H9 (cell line): ENCODE measurements around the gene SIX2. TPM values are rescaled to one million over a fixed set of nuclear protein-coding genes. Genes with fewer than 3 reads are reported as not detected.

ENCODE experiments used
- DNase-seq: peaks from one replicate; pipeline ENCODE4 v3.0.0-alpha.2; 2017
- H2AFZ ChIP-seq: one replicate; pipeline ENCODE4 v1.6.1; 2013; ENCODE audit warnings: mild to moderate bottlenecking, low read length, control low read depth, moderate library complexity
- H2AK5ac ChIP-seq: 2 replicates; pipeline ENCODE4 v1.6.1; 2013; ENCODE audit warnings: low read length, control low read depth, mixed read lengths; ENCODE audit not compliant: insufficient read length
- H2BK120ac ChIP-seq: one replicate; pipeline ENCODE4 v1.6.1; 2013; ENCODE audit warnings: low read depth, mild to moderate bottlenecking, low read length, control low read depth, inconsistent platforms; ENCODE audit not compliant: poor library complexity, severe bottlenecking
- H2BK12ac ChIP-seq: 2 replicates; pipeline ENCODE4 v1.6.1; 2013; ENCODE audit warnings: low read length, control low read depth, mixed read lengths, low read depth; ENCODE audit not compliant: insufficient read length
- H2BK15ac ChIP-seq: 2 replicates; pipeline ENCODE4 v1.6.1; 2013; ENCODE audit warnings: low read depth, low read length, control low read depth
- H2BK20ac ChIP-seq: one replicate; pipeline ENCODE4 v1.6.1; 2013; ENCODE audit warnings: low read depth, mild to moderate bottlenecking, low read length, control low read depth, inconsistent platforms; ENCODE audit not compliant: poor library complexity, severe bottlenecking
- H2BK5ac ChIP-seq: 2 replicates; pipeline ENCODE4 v1.6.1; 2013; ENCODE audit warnings: low read length, control low read depth, mixed read lengths; ENCODE audit not compliant: insufficient read length
- H3K14ac ChIP-seq: 2 replicates; pipeline ENCODE4 v1.6.1; 2013; ENCODE audit warnings: low read length, control low read depth; ENCODE audit not compliant: insufficient read depth
- H3K18ac ChIP-seq: 2 replicates; pipeline ENCODE4 v1.6.1; 2013; ENCODE audit warnings: low read depth, mild to moderate bottlenecking, mixed read lengths, low read length, control low read depth; ENCODE audit not compliant: insufficient read length
- H3K23ac ChIP-seq: 2 replicates; pipeline ENCODE4 v1.6.1; 2013; ENCODE audit warnings: low read length, control low read depth, mixed read lengths, low read depth; ENCODE audit not compliant: insufficient read length
- H3K23me2 ChIP-seq: 2 replicates; pipeline ENCODE4 v1.6.1; 2013; ENCODE audit warnings: low read depth, mild to moderate bottlenecking, mixed read lengths, low read length, control low read depth; ENCODE audit not compliant: insufficient read length, poor library complexity, severe bottlenecking
- H3K27ac ChIP-seq: 2 replicates; pipeline ENCODE4 v1.5.1; 2013; ENCODE audit warnings: low read length, control low read depth, mixed read lengths, low read depth; ENCODE audit not compliant: insufficient read length
- H3K27me3 ChIP-seq: 2 replicates; pipeline ENCODE4 v1.6.1; 2013; ENCODE audit warnings: low read length, control low read depth, inconsistent platforms; ENCODE audit not compliant: insufficient read depth
- H3K4ac ChIP-seq: 2 replicates; pipeline ENCODE4 v1.6.1; 2013; ENCODE audit warnings: low read depth, mild to moderate bottlenecking, control low read depth, inconsistent platforms, low read length, moderate library complexity
- H3K4me1 ChIP-seq: 2 replicates; pipeline ENCODE4 v1.6.1; 2013; ENCODE audit warnings: low read length, control low read depth, inconsistent platforms; ENCODE audit not compliant: insufficient read depth
- H3K4me2 ChIP-seq: 2 replicates; pipeline ENCODE4 v1.6.1; 2013; ENCODE audit warnings: low read length, control low read depth, mixed read lengths; ENCODE audit not compliant: insufficient read length, insufficient read depth
- H3K56ac ChIP-seq: 2 replicates; pipeline ENCODE4 v1.6.1; 2013; ENCODE audit warnings: low read depth, mild to moderate bottlenecking, mixed read lengths, low read length, control low read depth; ENCODE audit not compliant: insufficient read length
- H3K79me1 ChIP-seq: 2 replicates; pipeline ENCODE4 v1.6.1; 2013; ENCODE audit warnings: low read depth, mild to moderate bottlenecking, moderate library complexity, low read length, control low read depth, inconsistent platforms; ENCODE audit not compliant: insufficient read depth, poor library complexity, severe bottlenecking
- H3K79me2 ChIP-seq: 2 replicates; pipeline ENCODE4 v1.6.1; 2013; ENCODE audit warnings: low read length, control low read depth, inconsistent platforms; ENCODE audit not compliant: insufficient read depth
- H3K9ac ChIP-seq: 2 replicates; pipeline ENCODE4 v1.6.1; 2013; ENCODE audit warnings: low read length, control low read depth, mixed read lengths; ENCODE audit not compliant: insufficient read length; ENCODE audit errors: extremely low read depth
- H3K9me3 ChIP-seq: one replicate; pipeline ENCODE4 v1.6.1; 2013; ENCODE audit warnings: low read depth, low read length, inconsistent platforms; ENCODE audit not compliant: control insufficient read depth
- H3T11ph ChIP-seq: one replicate; pipeline ENCODE4 v1.6.1; 2013; ENCODE audit warnings: mild to moderate bottlenecking, low read length, control low read depth, inconsistent platforms
- H4K20me1 ChIP-seq: one replicate; pipeline ENCODE4 v1.6.1; 2013; ENCODE audit not compliant: control insufficient read depth, insufficient read length, insufficient read depth
- H4K5ac ChIP-seq: 2 replicates; pipeline ENCODE4 v1.6.1; 2013; ENCODE audit warnings: low read depth, mild to moderate bottlenecking, mixed read lengths, low read length, control low read depth; ENCODE audit not compliant: insufficient read length
- H4K8ac ChIP-seq: replicated peaks from 2 replicates; pipeline ENCODE4 v1.6.1; 2013; ENCODE audit warnings: low read length, control low read depth, mixed read lengths, low read depth; ENCODE audit not compliant: insufficient read length
- H4K91ac ChIP-seq: 2 replicates; pipeline ENCODE4 v1.6.1; 2013; ENCODE audit warnings: low read depth, mild to moderate bottlenecking, moderate library complexity, mixed read lengths, low read length, control low read depth; ENCODE audit not compliant: insufficient read length
- H3K27ac Mint-ChIP-seq, 3 experiments: 2 replicates in 2 of 3; 3 replicates in 1 of 3; pipeline ENCODE4 v1.8.0; 2020 to 2021; ENCODE audit warnings: mixed read lengths in 3 of 3, mild to moderate bottlenecking in 1 of 3, moderate library complexity in 1 of 3
- H3K27me3 Mint-ChIP-seq: 2 replicates; pipeline ENCODE4 v1.8.0; 2021; ENCODE audit warnings: low read depth, mild to moderate bottlenecking, moderate library complexity, mixed read lengths
- H3K36me3 Mint-ChIP-seq, 3 experiments: 2 replicates in 2 of 3; 3 replicates in 1 of 3; pipeline ENCODE4 v1.8.0; 2020 to 2021; ENCODE audit warnings: low read depth in 3 of 3, mixed read lengths in 3 of 3; ENCODE audit not compliant: insufficient read depth in 1 of 3
- H3K4me1 Mint-ChIP-seq, 2 experiments: 2 replicates each; pipeline ENCODE4 v1.8.0; 2020; ENCODE audit warnings: mixed read lengths in 2 of 2
- H3K4me3 Mint-ChIP-seq, 2 experiments: 2 replicates in 1 of 2; 3 replicates in 1 of 2; pipeline ENCODE4 v1.8.0; 2020 to 2021; ENCODE audit warnings: mild to moderate bottlenecking in 2 of 2, mixed read lengths in 2 of 2, moderate library complexity in 1 of 2
- H3K9me3 Mint-ChIP-seq, 2 experiments: 2 replicates in 1 of 2; 3 replicates in 1 of 2; pipeline ENCODE4 v1.8.0; 2020; ENCODE audit warnings: mild to moderate bottlenecking in 2 of 2, mixed read lengths in 2 of 2, moderate library complexity in 1 of 2
- CTCF ChIP-seq: fragments of 200-600 bp; sonication (generic); conservative IDR thresholded peaks from 3 replicates; pipeline ENCODE4 v1.8.0; 2021; ENCODE audit warnings: antibody characterized with exemption, mild to moderate bottlenecking
- WGBS: extraction: QIAGEN DNeasy Blood & Tissue Kit; methylation state at CpG from one replicate; pipeline ENCODE4 v1.1.7; 2013; ENCODE audit warnings: missing lambda C conversion rate, low lambda C conversion rate, mixed read lengths; ENCODE audit not compliant: insufficient read length; ENCODE audit errors: extremely low coverage; 5-methylcytosine and 5-hydroxymethylcytosine counted together
- total RNA-seq: library from RNA; stranded (reverse); gene quantifications from 2 replicates; pipeline ENCODE4 v1.2.1, GENCODE V29; 2021

The SIX2 gene
- total RNA-seq, 1 experiment from 2014 or later, result not detected

GRCh38 chr2:45030553-45030952 is 21.3 kb upstream of the SIX2 start:
- Histone ChIP-seq H3K9ac (no peak overlapping the region), H3K23me2 (no peaks in the 10 kb centered on the region), H3K27ac (no peak overlapping the region), H4K20me1 (no peaks in the 10 kb centered on the region), H4K8ac (no peak overlapping the region), H3K14ac (no peak overlapping the region), H3K79me1 (no peaks in the 10 kb centered on the region), H3K27me3 (no peaks in the 10 kb centered on the region), H3K56ac (no peak overlapping the region), H3K9me3 (no peaks in the 10 kb centered on the region), H4K91ac (no peak overlapping the region), H2BK20ac (no peak overlapping the region), H2AK5ac (no peak overlapping the region), H3K4ac (no peak overlapping the region), H3K18ac (no peak overlapping the region), H2BK15ac (no peak overlapping the region), H2AFZ (no peak overlapping the region), H2BK120ac (no peak overlapping the region), H3K4me2 (no peak overlapping the region), H3K23ac (no peak overlapping the region), H4K5ac (no peak overlapping the region), H2BK12ac (no peak overlapping the region), H3K4me1 (no peaks in the 10 kb centered on the region), H3T11ph (no peak overlapping the region), H3K79me2 (no peaks in the 10 kb centered on the region), H2BK5ac (no peak overlapping the region)
- Mint-ChIP-seq H3K36me3 (no peaks in the 10 kb centered on the region), H3K27ac (no peak overlapping the region; a peak in 1 of 7 replicates), H3K9me3 (no peaks in the 10 kb centered on the region), H3K4me3 (no peak overlapping the region), H3K27me3 (peaks cover 7% of the 10 kb centered on the region), H3K4me1 (peaks cover 6% of the 10 kb centered on the region in 2 experiments; a peak in 3 of 4 replicates)
- DNase-seq, result no peak
- WGBS, result no CpG with 5 or more reads among the region's 4 CpGs
- TF ChIP-seq CTCF, result no peak
